ENCODE results near the gene TARS3.

GRCh38 chr15:101625980-101626379, 98.3 kb downstream of the TARS3 start:
- TF ChIP-seq CTCF (IDR thresholded peaks at IDR 0.05) (no peak), POLR2A (IDR thresholded peaks at IDR 0.05) (no peak)

All from thyroid gland (tissue), 4 donors.